ENCODE measurements around the gene PTBP1. TPM values are rescaled to one million over a fixed set of nuclear protein-coding genes. Genes with fewer than 3 reads are reported as not detected.

Gene PTBP1
- total and polyA plus RNA-seq, 9 donors: 50.6 to 207 (median 150) TPM

DNA sequence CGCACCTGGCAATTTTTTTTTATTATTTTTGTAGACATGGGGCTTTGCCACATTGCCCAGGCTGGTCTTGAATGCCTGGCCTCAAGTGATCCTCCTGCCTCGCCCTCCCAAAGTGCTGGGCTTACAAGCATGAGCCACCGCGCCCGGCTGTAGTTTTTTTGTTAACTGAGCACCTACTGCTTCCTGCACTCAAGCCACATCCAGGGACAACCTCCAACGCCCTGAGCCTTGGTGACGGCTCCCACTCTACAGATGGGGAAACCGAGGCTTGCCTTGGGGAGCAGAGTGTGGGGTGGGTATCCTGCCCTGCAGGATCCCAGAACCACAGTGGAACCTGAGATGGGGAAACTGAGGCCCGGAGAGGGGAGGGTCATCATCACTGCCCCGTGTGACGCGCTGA lies 57.9 kb downstream of the PTBP1 start:
- no peak for DNase-seq
- WGBS (ENCODE audit: insufficient coverage): 90% methylated on average over 7 of the region's 12 CpGs
- Histone ChIP-seq H3K4me1 (ENCODE audit: control insufficient read depth, insufficient read depth, low read length) (peaks cover 18% of the 10 kb centered on the region), H3K36me3 (ENCODE audit: control insufficient read depth, insufficient read depth, low read length) (no peaks in the 10 kb centered on the region), H3K27ac (ENCODE audit: low read length) (no peak overlapping the region), H3K27me3 (ENCODE audit: control insufficient read depth, insufficient read depth, low read length) (peaks cover 61% of the 10 kb centered on the region), H3K9me3 (replicated peaks; ENCODE audit: control insufficient read depth, low read depth, low read length) (no peaks in the 10 kb centered on the region), H3K4me3 (ENCODE audit: low read length) (no peak overlapping the region)

DNA sequence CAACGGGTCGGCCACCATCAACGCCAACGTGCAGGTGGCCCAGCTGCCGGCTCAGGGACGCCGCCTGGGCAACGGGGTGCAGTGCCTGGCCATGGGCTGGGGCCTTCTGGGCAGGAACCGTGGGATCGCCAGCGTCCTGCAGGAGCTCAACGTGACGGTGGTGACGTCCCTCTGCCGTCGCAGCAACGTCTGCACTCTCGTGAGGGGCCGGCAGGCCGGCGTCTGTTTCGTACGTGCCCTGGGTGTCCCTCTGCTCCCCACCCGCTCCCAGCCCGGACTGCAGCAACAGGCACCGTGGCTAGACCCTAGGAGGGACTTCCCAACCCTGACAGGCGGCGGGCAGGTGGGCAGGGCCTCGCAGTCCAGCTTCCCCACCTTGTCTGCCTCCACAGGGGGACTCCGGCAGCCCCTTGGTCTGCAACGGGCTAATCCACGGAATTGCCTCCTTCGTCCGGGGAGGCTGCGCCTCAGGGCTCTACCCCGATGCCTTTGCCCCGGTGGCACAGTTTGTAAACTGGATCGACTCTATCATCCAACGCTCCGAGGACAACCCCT lies 58.4 kb downstream of the PTBP1 start:
- 66% methylated on average over 28 of the region's 40 CpGs for WGBS (ENCODE audit: insufficient coverage)
- Histone ChIP-seq H3K27ac (ENCODE audit: low read length) (no peak overlapping the region), H3K36me3 (ENCODE audit: control insufficient read depth, insufficient read depth, low read length) (no peaks in the 10 kb centered on the region), H3K4me1 (ENCODE audit: control insufficient read depth, insufficient read depth, low read length) (peaks cover 14% of the 10 kb centered on the region), H3K4me3 (ENCODE audit: low read length) (no peak overlapping the region), H3K27me3 (ENCODE audit: control insufficient read depth, insufficient read depth, low read length) (peaks cover 65% of the 10 kb centered on the region), H3K9me3 (replicated peaks; ENCODE audit: control insufficient read depth, low read depth, low read length) (no peaks in the 10 kb centered on the region)
- no peak for DNase-seq

DNA sequence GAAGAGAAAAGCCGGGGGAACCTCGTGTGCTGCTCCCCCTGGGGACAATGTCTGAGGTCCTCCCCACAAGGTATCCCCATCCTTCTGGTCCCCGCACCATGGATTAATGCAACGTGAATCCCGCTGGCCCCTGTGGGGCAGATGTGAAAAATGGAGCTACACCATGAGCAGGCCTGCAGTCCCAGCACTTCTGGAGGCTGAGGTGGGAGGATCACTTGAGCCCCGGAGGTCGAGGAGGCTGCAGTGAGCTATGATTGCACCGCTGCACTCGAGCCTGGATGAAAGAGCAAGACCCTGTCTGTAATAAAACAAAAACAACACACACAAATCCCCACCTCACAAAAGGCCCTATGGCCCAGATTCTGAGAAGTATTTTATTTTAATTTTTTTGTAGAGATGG lies 61.0 kb downstream of the PTBP1 start:
- WGBS (ENCODE audit: insufficient coverage): 90% methylated on average over 2 of the region's 9 CpGs
- H3K27me3 ChIP-seq (ENCODE audit: control insufficient read depth, insufficient read depth, low read length): peaks cover 65% of the 10 kb centered on the region
- no peaks in the 10 kb centered on the region for H3K36me3 ChIP-seq (ENCODE audit: control insufficient read depth, insufficient read depth, low read length)
- H3K9me3 ChIP-seq (replicated peaks; ENCODE audit: control insufficient read depth, low read depth, low read length): no peaks in the 10 kb centered on the region
- no peak overlapping the region for H3K27ac ChIP-seq (ENCODE audit: low read length)
- H3K4me3 ChIP-seq (ENCODE audit: low read length): no peak overlapping the region
- H3K4me1 ChIP-seq (ENCODE audit: control insufficient read depth, insufficient read depth, low read length): peaks cover 13% of the 10 kb centered on the region
- no peak for DNase-seq

DNA sequence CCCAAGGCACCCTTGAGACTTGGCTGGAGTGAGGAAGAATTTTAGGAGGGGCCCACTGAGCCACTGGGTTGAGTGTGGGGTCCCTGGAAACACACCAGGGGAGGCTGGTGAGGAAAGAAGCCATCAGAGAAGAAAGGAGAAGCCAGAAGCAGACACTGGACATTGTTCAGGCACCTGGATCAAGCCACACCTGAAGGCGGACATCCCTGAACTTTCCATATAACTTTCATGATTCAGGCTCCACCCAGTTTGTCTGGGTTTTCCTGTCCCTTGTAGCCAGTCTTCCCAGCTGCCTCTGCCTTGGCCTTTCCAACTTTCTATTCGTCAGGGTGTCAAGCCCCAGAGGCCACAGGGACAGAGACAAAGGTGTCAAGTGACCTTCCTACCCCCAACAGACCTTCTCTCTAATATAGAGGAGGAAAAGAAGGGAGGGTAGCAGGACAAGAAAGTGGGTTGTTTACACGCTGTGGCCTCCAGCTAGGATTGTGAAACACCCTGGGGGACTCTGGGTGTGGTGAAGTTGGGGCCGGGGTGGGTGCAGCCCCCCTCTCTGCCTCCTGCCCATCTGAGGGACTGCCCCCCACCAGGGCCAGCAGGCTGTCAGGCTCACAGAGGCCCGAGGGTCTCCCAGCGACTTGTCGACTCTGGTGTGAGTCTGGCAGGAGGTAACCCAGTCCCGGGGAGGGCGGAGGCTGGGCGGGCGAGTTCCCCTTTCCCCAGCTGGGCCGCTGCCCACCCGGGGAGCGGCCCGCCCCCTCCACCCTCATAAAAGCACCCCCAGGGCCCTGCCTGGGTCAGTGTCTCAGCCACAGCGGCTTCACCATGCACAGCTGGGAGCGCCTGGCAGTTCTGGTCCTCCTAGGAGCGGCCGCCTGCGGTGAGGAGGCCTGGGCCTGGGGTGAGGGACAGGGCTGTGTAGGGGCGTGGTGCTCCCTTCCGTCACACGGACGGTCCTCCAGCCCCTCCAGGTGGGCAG lies 61.9 kb downstream of the PTBP1 start, which contains the start of gene CFD:
Gene CFD, plus strand, starts transcription at position 797 of the 976 bp plus-strand sequence. Its CDS starts 26 bp downstream, at position 823.
- no peaks in the 10 kb centered on the region for H3K9me3 ChIP-seq (replicated peaks; ENCODE audit: control insufficient read depth, low read depth, low read length)
- H3K4me1 ChIP-seq (ENCODE audit: control insufficient read depth, insufficient read depth, low read length): peaks cover 13% of the 10 kb centered on the region
- H3K36me3 ChIP-seq (ENCODE audit: control insufficient read depth, insufficient read depth, low read length): no peaks in the 10 kb centered on the region
- H3K4me3 ChIP-seq (ENCODE audit: low read length): no peak within 1 kb of the TSS
- 23% methylated on average over 14 of the region's 24 CpGs for WGBS (ENCODE audit: insufficient coverage)
- peaks cover 63% of the 10 kb centered on the region for H3K27me3 ChIP-seq (ENCODE audit: control insufficient read depth, insufficient read depth, low read length)
- peak; percentile 32 for DNase-seq
- H3K27ac ChIP-seq (ENCODE audit: low read length): no peak within 1 kb of the TSS

DNA sequence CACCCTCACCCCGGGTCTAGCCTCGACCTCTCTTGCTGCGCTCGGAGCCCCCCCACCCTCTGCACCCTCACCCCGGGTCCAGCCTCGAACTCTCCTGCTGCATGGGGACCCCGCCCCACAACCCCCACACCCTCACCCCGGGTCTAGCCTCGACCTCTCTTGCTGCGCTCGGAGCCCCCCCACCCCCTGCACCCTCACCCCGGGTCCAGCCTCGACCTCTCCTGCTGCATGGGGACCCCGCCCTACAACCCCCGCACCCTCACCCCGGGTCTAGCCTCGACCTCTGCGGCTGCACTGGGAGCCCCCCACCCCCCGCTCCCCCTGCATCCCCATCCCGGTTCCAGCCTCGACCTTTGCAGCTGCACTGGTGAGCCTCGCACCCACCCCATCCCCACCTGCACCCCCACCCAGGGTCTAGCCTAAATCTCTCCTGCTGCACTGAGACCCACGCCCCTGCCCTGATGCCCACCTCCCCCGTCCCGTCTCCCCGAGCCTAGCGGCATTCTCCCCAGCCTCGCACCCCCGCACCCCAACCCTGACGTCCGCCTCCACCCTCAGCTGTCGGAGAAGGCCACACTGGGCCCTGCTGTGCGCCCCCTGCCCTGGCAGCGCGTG lies 64.0 kb downstream of the PTBP1 start:
- no peak for DNase-seq
- no peaks in the 10 kb centered on the region for H3K36me3 ChIP-seq (ENCODE audit: control insufficient read depth, insufficient read depth, low read length)
- WGBS (ENCODE audit: insufficient coverage): 57% methylated on average over 26 of the region's 35 CpGs
- peaks cover 13% of the 10 kb centered on the region for H3K4me1 ChIP-seq (ENCODE audit: control insufficient read depth, insufficient read depth, low read length)
- H3K27me3 ChIP-seq (ENCODE audit: control insufficient read depth, insufficient read depth, low read length): peaks cover 57% of the 10 kb centered on the region
- no peak overlapping the region for H3K27ac ChIP-seq (ENCODE audit: low read length)
- H3K9me3 ChIP-seq (replicated peaks; ENCODE audit: control insufficient read depth, low read depth, low read length): no peaks in the 10 kb centered on the region
- H3K4me3 ChIP-seq (ENCODE audit: low read length): no peak overlapping the region

Other genes with a start within 250 kb of the PTBP1 start
- gene BSG, start 224.9 kb upstream of the PTBP1 start, total RNA-seq: 160 TPM
- gene BSG, start 224.9 kb upstream of the PTBP1 start, polyA plus RNA-seq (ENCODE audit: insufficient read depth in 1 of 8, insufficient read length in 8 of 8, low replicate concordance in 1 of 8): 100 to 1,000 TPM; 197 to 260 (median 229) TPM
- 0.13 TPM for gene HCN2, start 207.6 kb upstream of the PTBP1 start, total RNA-seq
- gene HCN2, start 207.6 kb upstream of the PTBP1 start, polyA plus RNA-seq (ENCODE audit: insufficient read depth in 1 of 8, insufficient read length in 8 of 8, low replicate concordance in 1 of 8): under 1 TPM; 0.16 to 0.46 (median 0.31) TPM
- gene POLRMT, start 163.9 kb upstream of the PTBP1 start, total RNA-seq: 28.6 TPM
- 10 to 100 TPM; 30.0 to 42.7 (median 34.4) TPM for gene POLRMT, start 163.9 kb upstream of the PTBP1 start, polyA plus RNA-seq (ENCODE audit: insufficient read depth in 1 of 8, insufficient read length in 8 of 8, low replicate concordance in 1 of 8)
- 0.04 TPM for gene FGF22, start 157.6 kb upstream of the PTBP1 start, total RNA-seq
- under 1 TPM; 0.07 to 0.38 (median 0.15) TPM for gene FGF22, start 157.6 kb upstream of the PTBP1 start, polyA plus RNA-seq (ENCODE audit: insufficient read depth in 1 of 8, insufficient read length in 8 of 8, low replicate concordance in 1 of 8)
- gene RNF126, start 134.2 kb upstream of the PTBP1 start, total RNA-seq: 13.2 TPM
- 10 to 100 TPM; 22.2 to 36.0 (median 30.4) TPM for gene RNF126, start 134.2 kb upstream of the PTBP1 start, polyA plus RNA-seq (ENCODE audit: insufficient read depth in 1 of 8, insufficient read length in 8 of 8, low replicate concordance in 1 of 8)
- 21.2 TPM for gene FSTL3, start 121.1 kb upstream of the PTBP1 start, total RNA-seq
- 10 to 100 TPM; 14.5 to 24.3 (median 18.2) TPM for gene FSTL3, start 121.1 kb upstream of the PTBP1 start, polyA plus RNA-seq (ENCODE audit: insufficient read depth in 1 of 8, insufficient read length in 8 of 8, low replicate concordance in 1 of 8)
- 0.04 TPM for gene PRSS57, start 102.0 kb upstream of the PTBP1 start, total RNA-seq
- 1 to 10 TPM in 1 of 8 donors, under 1 TPM in 6, not detected in 1; 0.16 to 1.2 (median 0.31) TPM for gene PRSS57, start 102.0 kb upstream of the PTBP1 start, polyA plus RNA-seq (ENCODE audit: insufficient read depth in 1 of 8, insufficient read length in 8 of 8, low replicate concordance in 1 of 8)
- 23.7 TPM for gene PALM, start 88.5 kb upstream of the PTBP1 start, total RNA-seq
- 10 to 100 TPM; 23.9 to 56.7 (median 39.0) TPM for gene PALM, start 88.5 kb upstream of the PTBP1 start, polyA plus RNA-seq (ENCODE audit: insufficient read depth in 1 of 8, insufficient read length in 8 of 8, low replicate concordance in 1 of 8)
- 0.09 TPM for gene MISP, start 46.3 kb upstream of the PTBP1 start, total RNA-seq
- 10 to 100 TPM in 1 of 8 donors, 1 to 10 TPM in 1, under 1 TPM in 5, not detected in 1; 0.14 to 11.6 (median 0.18) TPM for gene MISP, start 46.3 kb upstream of the PTBP1 start, polyA plus RNA-seq (ENCODE audit: insufficient read depth in 1 of 8, insufficient read length in 8 of 8, low replicate concordance in 1 of 8)
- 0.35 TPM for gene PLPPR3, start 24.5 kb downstream of the PTBP1 start, total RNA-seq
- under 1 TPM; 0.13 to 0.90 (median 0.54) TPM for gene PLPPR3, start 24.5 kb downstream of the PTBP1 start, polyA plus RNA-seq (ENCODE audit: insufficient read depth in 1 of 8, insufficient read length in 8 of 8, low replicate concordance in 1 of 8)
- gene AZU1, start 30.4 kb downstream of the PTBP1 start, total RNA-seq: 0.18 TPM
- gene AZU1, start 30.4 kb downstream of the PTBP1 start, polyA plus RNA-seq (ENCODE audit: insufficient read depth in 1 of 8, insufficient read length in 8 of 8, low replicate concordance in 1 of 8): 1 to 10 TPM; 1.2 to 6.5 (median 2.3) TPM
- gene PRTN3, start 43.5 kb downstream of the PTBP1 start, total RNA-seq: 0.44 TPM
- 10 to 100 TPM in 1 of 8 donors, 1 to 10 TPM in 7; 1.5 to 11.6 (median 3.9) TPM for gene PRTN3, start 43.5 kb downstream of the PTBP1 start, polyA plus RNA-seq (ENCODE audit: insufficient read depth in 1 of 8, insufficient read length in 8 of 8, low replicate concordance in 1 of 8)
- gene ELANE, start 54.9 kb downstream of the PTBP1 start, total RNA-seq: 0.22 TPM
- gene ELANE, start 54.9 kb downstream of the PTBP1 start, polyA plus RNA-seq (ENCODE audit: insufficient read depth in 1 of 8, insufficient read length in 8 of 8, low replicate concordance in 1 of 8): 1 to 10 TPM in 2 of 8 donors, under 1 TPM in 6; 0.36 to 4.4 (median 0.67) TPM
- 8.7 TPM for gene CFD, start 62.2 kb downstream of the PTBP1 start, total RNA-seq
- 1 to 10 TPM; 1.1 to 3.2 (median 1.9) TPM for gene CFD, start 62.2 kb downstream of the PTBP1 start, polyA plus RNA-seq (ENCODE audit: insufficient read depth in 1 of 8, insufficient read length in 8 of 8, low replicate concordance in 1 of 8)
- gene MED16, start 95.7 kb downstream of the PTBP1 start, total RNA-seq: 11.6 TPM
- 10 to 100 TPM; 31.9 to 48.1 (median 38.4) TPM for gene MED16, start 95.7 kb downstream of the PTBP1 start, polyA plus RNA-seq (ENCODE audit: insufficient read depth in 1 of 8, insufficient read length in 8 of 8, low replicate concordance in 1 of 8)
- not detected for gene RNU6-9, start 96.0 kb downstream of the PTBP1 start, total RNA-seq
- not detected for gene RNU6-9, start 96.0 kb downstream of the PTBP1 start, polyA plus RNA-seq (ENCODE audit: insufficient read depth in 1 of 8, insufficient read length in 8 of 8, low replicate concordance in 1 of 8)
- gene R3HDM4, start 115.8 kb downstream of the PTBP1 start, total RNA-seq: 13.1 TPM
- 10 to 100 TPM; 30.4 to 38.6 (median 34.7) TPM for gene R3HDM4, start 115.8 kb downstream of the PTBP1 start, polyA plus RNA-seq (ENCODE audit: insufficient read depth in 1 of 8, insufficient read length in 8 of 8, low replicate concordance in 1 of 8)
- gene KISS1R, start 119.9 kb downstream of the PTBP1 start, total RNA-seq: not detected
- not detected for gene KISS1R, start 119.9 kb downstream of the PTBP1 start, polyA plus RNA-seq (ENCODE audit: insufficient read depth in 1 of 8, insufficient read length in 8 of 8, low replicate concordance in 1 of 8)
- 9.7 TPM for gene ARID3A, start 128.6 kb downstream of the PTBP1 start, total RNA-seq
- 10 to 100 TPM in 7 of 8 donors, 1 to 10 TPM in 1; 9.4 to 19.1 (median 16.7) TPM for gene ARID3A, start 128.6 kb downstream of the PTBP1 start, polyA plus RNA-seq (ENCODE audit: insufficient read depth in 1 of 8, insufficient read length in 8 of 8, low replicate concordance in 1 of 8)
- gene WDR18, start 186.9 kb downstream of the PTBP1 start, total RNA-seq: 24.6 TPM
- 10 to 100 TPM; 25.9 to 46.9 (median 32.8) TPM for gene WDR18, start 186.9 kb downstream of the PTBP1 start, polyA plus RNA-seq (ENCODE audit: insufficient read depth in 1 of 8, insufficient read length in 8 of 8, low replicate concordance in 1 of 8)
- gene GRIN3B, start 203.0 kb downstream of the PTBP1 start, total RNA-seq: not detected
- gene GRIN3B, start 203.0 kb downstream of the PTBP1 start, polyA plus RNA-seq (ENCODE audit: insufficient read depth in 1 of 8, insufficient read length in 8 of 8, low replicate concordance in 1 of 8): under 1 TPM; 0.11 to 0.58 (median 0.30) TPM
- gene TMEM259, start 223.7 kb downstream of the PTBP1 start, total RNA-seq: 60.5 TPM
- 100 to 1,000 TPM in 3 of 8 donors, 10 to 100 TPM in 5; 73.8 to 115 (median 87.3) TPM for gene TMEM259, start 223.7 kb downstream of the PTBP1 start, polyA plus RNA-seq (ENCODE audit: insufficient read depth in 1 of 8, insufficient read length in 8 of 8, low replicate concordance in 1 of 8)
- gene RNU6-2, start 224.1 kb downstream of the PTBP1 start, total RNA-seq: not detected
- gene RNU6-2, start 224.1 kb downstream of the PTBP1 start, polyA plus RNA-seq (ENCODE audit: insufficient read depth in 1 of 8, insufficient read length in 8 of 8, low replicate concordance in 1 of 8): not detected
- gene CNN2, start 229.2 kb downstream of the PTBP1 start, total RNA-seq: 31.3 TPM
- 10 to 100 TPM; 51.3 to 64.9 (median 54.3) TPM for gene CNN2, start 229.2 kb downstream of the PTBP1 start, polyA plus RNA-seq (ENCODE audit: insufficient read depth in 1 of 8, insufficient read length in 8 of 8, low replicate concordance in 1 of 8)
- gene ABCA7, start 242.7 kb downstream of the PTBP1 start, total RNA-seq: 8.9 TPM
- gene ABCA7, start 242.7 kb downstream of the PTBP1 start, polyA plus RNA-seq (ENCODE audit: insufficient read depth in 1 of 8, insufficient read length in 8 of 8, low replicate concordance in 1 of 8): 10 to 100 TPM in 7 of 8 donors, 1 to 10 TPM in 1; 7.9 to 23.0 (median 15.6) TPM